Keratinocyte (primary cell): Measurements from ENCODE around the gene MPPED1. TPM values are rescaled to one million over a fixed set of nuclear protein-coding genes. Genes with fewer than 3 reads are reported as not detected.

ENCODE experiments used
- DNase-seq: peaks from one replicate; pipeline ENCODE4 v3.0.0-alpha.2; 2011; ENCODE audit warnings: low read depth, missing footprints, low spot score
- FAIRE-seq: peaks from 2 replicates; lab custom pipeline; 2011; peaks lifted over from hg19 to GRCh38; lab: Jason Lieb, UNC
- H2AFZ ChIP-seq: 2 replicates; pipeline ENCODE4 v1.6.0; 2012; ENCODE audit warnings: low read length, control low read depth, inconsistent platforms; ENCODE audit not compliant: control insufficient read depth
- H3K27ac ChIP-seq: 2 replicates; pipeline ENCODE4 v1.5.1; 2011; ENCODE audit warnings: low read length; ENCODE audit not compliant: control insufficient read depth, insufficient read depth
- H3K27me3 ChIP-seq: 3 replicates; pipeline ENCODE4 v1.6.0; 2011; ENCODE audit warnings: low read length; ENCODE audit not compliant: control insufficient read depth, insufficient read depth; ENCODE audit errors: extremely low read depth
- H3K36me3 ChIP-seq, 2 experiments: 2 replicates in 1 of 2; 3 replicates in 1 of 2; pipeline ENCODE4 v1.5.1; 2011; ENCODE audit warnings: low read length in 2 of 2, mild to moderate bottlenecking in 1 of 2; ENCODE audit not compliant: control insufficient read depth in 2 of 2, insufficient read depth in 2 of 2; ENCODE audit errors: extremely low read depth in 1 of 2
- H3K4me1 ChIP-seq: 3 replicates; pipeline ENCODE4 v1.5.1; 2011; ENCODE audit warnings: low read length; ENCODE audit not compliant: control insufficient read depth, insufficient read depth; ENCODE audit errors: extremely low read depth
- H3K4me2 ChIP-seq: 3 replicates; pipeline ENCODE4 v1.6.0; 2011; ENCODE audit warnings: low read depth, low read length; ENCODE audit not compliant: control insufficient read depth, insufficient read depth; ENCODE audit errors: extremely low read depth
- H3K4me3 ChIP-seq, 3 experiments: fragments of 200-600 bp in 1 of 3; sonication (generic) in 1 of 3; 2 replicates in 2 of 3; 3 replicates in 1 of 3; pipeline ENCODE4 v1.5.1; 2011 to 2016; ENCODE audit warnings: low read length in 3 of 3, mild to moderate bottlenecking in 3 of 3, control low read depth in 2 of 3, inconsistent platforms in 1 of 3, low read depth in 1 of 3, mixed read lengths in 1 of 3, mixed run types in 1 of 3, moderate library complexity in 1 of 3; ENCODE audit not compliant: control insufficient read depth in 2 of 3, insufficient read depth in 2 of 3; ENCODE audit errors: extremely low read depth in 1 of 3
- H3K79me2 ChIP-seq: 2 replicates; pipeline ENCODE4 v1.6.0; 2012; ENCODE audit warnings: low read length; ENCODE audit not compliant: control insufficient read depth, insufficient read depth
- H3K9ac ChIP-seq: 3 replicates; pipeline ENCODE4 v1.6.0; 2011; ENCODE audit warnings: low read length; ENCODE audit not compliant: control insufficient read depth, insufficient read depth; ENCODE audit errors: extremely low read depth
- H3K9me1 ChIP-seq: 3 replicates; pipeline ENCODE4 v1.6.0; 2011; ENCODE audit warnings: low read length; ENCODE audit not compliant: control insufficient read depth, insufficient read depth; ENCODE audit errors: extremely low read depth
- H3K9me3 ChIP-seq: 2 replicates; pipeline ENCODE4 v1.5.1; 2012; ENCODE audit warnings: low read depth, low read length; ENCODE audit not compliant: control insufficient read depth
- H4K20me1 ChIP-seq: 3 replicates; pipeline ENCODE4 v1.6.0; 2011; ENCODE audit warnings: low read length; ENCODE audit not compliant: control insufficient read depth, insufficient read depth; ENCODE audit errors: extremely low read depth
- CTCF ChIP-seq, 3 experiments: IDR thresholded peaks in 1 of 3; conservative IDR thresholded peaks in 1 of 3; optimal IDR thresholded peaks in 1 of 3; 2 replicates in 2 of 3; 3 replicates in 1 of 3; pipeline versions ENCODE3 to v1.5.1; 2011; ENCODE audit warnings: low read length in 3 of 3, mild to moderate bottlenecking in 3 of 3, moderate library complexity in 2 of 3, control low read depth in 1 of 3, inconsistent platforms in 1 of 3; ENCODE audit not compliant: insufficient read depth in 2 of 3; ENCODE audit errors: extremely low read depth in 1 of 3
- EZH2 ChIP-seq: IDR thresholded peaks from one replicate; pipeline ENCODE4 v1.6.1; 2012; ENCODE audit warnings: inconsistent platforms, mild to moderate bottlenecking, low read length, moderate library complexity
- dilution Hi-C: fragments of 300-500 bp; cut with MboI; formaldehyde crosslinking; loops from one replicate; pipeline ENCODE4 v1.7.0; 2020; ENCODE audit warnings: low sequenced_read_pairs; ENCODE audit not compliant: extremely low pct_ligation_motif_present
- polyA plus RNA-seq, 5 experiments: library from polyadenylated mRNA; depleted of rRNA in 3 of 5; stranded (reverse) in 3 of 5; stranded (forward) in 1 of 5; unstranded in 1 of 5; fragments of >200 nt; gene quantifications; 1 replicate in 1 of 5; 2 replicates in 3 of 5; 3 replicates in 1 of 5; pipeline versions ENCODE4 v1.2.1 to v1.2.3, GENCODE V29; 2011 to 2012; ENCODE audit warnings: missing spikeins in 2 of 5, low read depth in 1 of 5, low replicate concordance in 1 of 5

The MPPED1 gene
- polyA plus RNA-seq, 1 donor (not counting 4 experiments of a cell fraction or from before 2014, with no cell fraction given) = not detected

GRCh38 chr22:43435851-43436811 is 24.3 kb downstream of the MPPED1 start:
- H4K20me1 ChIP-seq = no peaks in the 10 kb centered on the region
- dilution Hi-C loops = no loop called here
- DNase-seq (no peak), FAIRE-seq (no peak)
- H3K9me1 ChIP-seq = no peaks in the 10 kb centered on the region
- peaks cover 38% of the 10 kb centered on the region for H3K27me3 ChIP-seq
- no peak overlapping the region for H3K4me3 ChIP-seq
- H3K27ac ChIP-seq = no peak overlapping the region
- H3K4me1 ChIP-seq = no peaks in the 10 kb centered on the region
- H3K9ac ChIP-seq = no peak overlapping the region
- TF ChIP-seq CTCF (optimal IDR thresholded peaks at IDR 0.05 in 1 of 3, IDR thresholded peaks at IDR 0.05 in 1 of 3, conservative IDR thresholded peaks at IDR 0.05 in 1 of 3; ENCODE audit: extremely low read depth in 1 of 3, insufficient read depth in 2 of 3, low read length in 3 of 3) (no peak), EZH2 (no peak)
- H3K4me2 ChIP-seq = no peak overlapping the region
- no peaks in the 10 kb centered on the region for H3K36me3 ChIP-seq
- no peak overlapping the region for H2AFZ ChIP-seq
- H3K79me2 ChIP-seq = no peaks in the 10 kb centered on the region
- no peaks in the 10 kb centered on the region for H3K9me3 ChIP-seq

- FAIRE-seq (no peak), DNase-seq (no peak)
- no peak overlapping the region for H3K9ac ChIP-seq
- no peaks in the 10 kb centered on the region for H3K4me1 ChIP-seq
- H3K9me1 ChIP-seq = no peaks in the 10 kb centered on the region
- H3K9me3 ChIP-seq = no peaks in the 10 kb centered on the region
- no peaks in the 10 kb centered on the region for H4K20me1 ChIP-seq
- no peak overlapping the region for H3K27ac ChIP-seq
- no peaks in the 10 kb centered on the region for H3K79me2 ChIP-seq
- H3K4me2 ChIP-seq = no peak overlapping the region
- dilution Hi-C loops = no loop called here
- no peak for TF ChIP-seq EZH2
- TF ChIP-seq CTCF (optimal IDR thresholded peaks at IDR 0.05 in 1 of 3, IDR thresholded peaks at IDR 0.05 in 1 of 3, conservative IDR thresholded peaks at IDR 0.05 in 1 of 3; ENCODE audit: extremely low read depth in 1 of 3, insufficient read depth in 2 of 3, low read length in 3 of 3) = no peak
- no peaks in the 10 kb centered on the region for H3K36me3 ChIP-seq
- no peak overlapping the region for H3K4me3 ChIP-seq
- H2AFZ ChIP-seq = no peak overlapping the region
- H3K27me3 ChIP-seq = peaks cover 33% of the 10 kb centered on the region
Measured at GRCh38 chr22:43436868-43437267, 25.1 kb downstream of the MPPED1 start.
